ENCODE results near the gene LRRC4C. TPM values are rescaled to one million over a fixed set of nuclear protein-coding genes. Genes with fewer than 3 reads are reported as not detected.

LRRC4C gene
- polyA plus RNA-seq, 1 of the 3 experiments (the other 2 are of a cell fraction) = 0.16 TPM

DNA sequence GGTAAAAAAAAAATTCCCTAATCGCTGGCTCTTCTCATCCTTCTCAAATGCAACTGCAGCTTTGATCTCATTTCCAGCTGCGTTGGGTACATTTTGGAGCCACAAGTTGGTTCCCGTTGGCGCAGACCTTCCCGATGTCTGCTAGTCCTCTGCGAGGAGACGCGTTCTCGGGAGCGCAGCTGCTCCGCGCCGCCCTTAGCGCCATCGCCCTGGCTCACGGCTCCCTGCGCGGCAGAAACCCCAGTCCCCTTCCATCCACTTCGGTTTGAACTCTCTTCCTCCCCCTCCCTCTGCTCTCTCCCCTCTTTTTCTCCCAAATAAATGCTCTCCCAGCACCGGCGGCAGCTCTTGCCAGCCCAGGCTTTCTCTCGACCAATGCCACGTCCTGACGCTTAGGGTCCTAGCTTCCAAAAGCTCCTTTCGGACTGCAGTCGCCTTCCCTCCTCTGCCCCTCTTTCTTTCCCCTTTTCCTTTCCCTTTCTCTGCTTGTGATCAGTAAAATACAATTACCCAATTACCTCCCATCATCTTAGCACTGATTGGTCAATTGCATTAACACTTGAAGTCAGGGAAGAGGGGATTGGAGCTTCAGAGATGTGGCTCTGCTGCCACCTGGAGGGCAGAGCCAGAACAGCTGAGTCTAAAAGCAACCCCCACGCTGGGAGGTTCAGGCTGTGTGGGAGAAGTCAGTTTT lies 1165.7 kb downstream of the LRRC4C start:
- Histone ChIP-seq H3K4me1 (ENCODE audit: control insufficient read depth in 1 of 2, insufficient read depth in 2 of 2, low read depth in 1 of 2, low read length in 1 of 2) (peaks cover 7 to 9% of the 10 kb centered on the region in 2 experiments; a peak in 3 of 4 replicates), H3K4me3 (ENCODE audit: low read depth in 2 of 2, low read length in 1 of 2) (peak overlapping the region; percentile 58 to 97), H3F3A (replicated peaks; ENCODE audit: insufficient read depth) (no peaks in the 10 kb centered on the region), H2AFZ (ENCODE audit: low read depth) (peak overlapping the region; percentile 99), H3K9ac (peak overlapping the region; percentile 60; the same call in 1 of the 2 replicates), H3K79me2 (ENCODE audit: insufficient read depth) (no peaks in the 10 kb centered on the region), H3K27me3 (ENCODE audit: insufficient read depth) (no peaks in the 10 kb centered on the region), H3K9me2 (no peaks in the 10 kb centered on the region), H3K36me3 (replicated peaks in 1 of 2; ENCODE audit: control insufficient read depth in 1 of 2, insufficient read depth in 2 of 2, low read length in 1 of 2) (no peaks in the 10 kb centered on the region), H3K9me3 (no peaks in the 10 kb centered on the region), H3K4me2 (peak overlapping the region; percentile 89), H4K20me1 (ENCODE audit: insufficient read depth) (no peaks in the 10 kb centered on the region), H3K27ac (ENCODE audit: low read depth in 2 of 2, low read length in 1 of 2) (peak overlapping the region; percentile 49 to 51; a peak in 2 of 4 replicates)
- 4% methylated on average over 24 of the region's 27 CpGs for WGBS (ENCODE audit: low lambda C conversion rate)
- TF ChIP-seq CHD2 (IDR thresholded peaks at IDR 0.05; ENCODE audit: low read length, partially characterized antibody) (peak; percentile 68), SMC3 (IDR thresholded peaks at IDR 0.05; ENCODE audit: low read depth, low read length) (peak; percentile 93), FOSL2 (IDR thresholded peaks at IDR 0.05; ENCODE audit: borderline replicate concordance, low read depth) (no peak), POLR2AphosphoS5 (IDR thresholded peaks at IDR 0.05; ENCODE audit: low read depth, low read length) (no peak), GABPA (IDR thresholded peaks at IDR 0.05; ENCODE audit: low read depth) (no peak), FOXJ3 (CRISPR knock-in tag; IDR thresholded peaks at IDR 0.05) (no peak), RAD21 (IDR thresholded peaks at IDR 0.05; ENCODE audit: low read length) (peak; percentile 100), RCOR1 (IDR thresholded peaks at IDR 0.05; ENCODE audit: low read length) (peak; percentile 51; the same call in 1 of the 2 replicates), EP300 (IDR thresholded peaks at IDR 0.05; ENCODE audit: borderline replicate concordance in 1 of 2, low read depth in 1 of 2, low read length in 1 of 2) (no peak), MXI1 (IDR thresholded peaks at IDR 0.05; ENCODE audit: low read depth, low read length) (no peak), EZH2phosphoT487 (IDR thresholded peaks at IDR 0.05; ENCODE audit: borderline replicate concordance, low read depth) (no peak), TAF1 (IDR thresholded peaks at IDR 0.05; ENCODE audit: borderline replicate concordance, low read depth, low read length) (no peak), SIN3A (IDR thresholded peaks at IDR 0.05; ENCODE audit: borderline replicate concordance, low read depth, low read length) (no peak), NFIC (IDR thresholded peaks at IDR 0.05; ENCODE audit: borderline replicate concordance) (no peak), GATA2 (CRISPR knock-in tag; IDR thresholded peaks at IDR 0.05) (0 out of 2 replicates have a peak, but pooled peaks have one; percentile 24), ELF1 (IDR thresholded peaks at IDR 0.05) (no peak), RFX5 (IDR thresholded peaks at IDR 0.05; ENCODE audit: low read length) (peak; percentile 70)
- TF ChIP-seq, protein P1, sequence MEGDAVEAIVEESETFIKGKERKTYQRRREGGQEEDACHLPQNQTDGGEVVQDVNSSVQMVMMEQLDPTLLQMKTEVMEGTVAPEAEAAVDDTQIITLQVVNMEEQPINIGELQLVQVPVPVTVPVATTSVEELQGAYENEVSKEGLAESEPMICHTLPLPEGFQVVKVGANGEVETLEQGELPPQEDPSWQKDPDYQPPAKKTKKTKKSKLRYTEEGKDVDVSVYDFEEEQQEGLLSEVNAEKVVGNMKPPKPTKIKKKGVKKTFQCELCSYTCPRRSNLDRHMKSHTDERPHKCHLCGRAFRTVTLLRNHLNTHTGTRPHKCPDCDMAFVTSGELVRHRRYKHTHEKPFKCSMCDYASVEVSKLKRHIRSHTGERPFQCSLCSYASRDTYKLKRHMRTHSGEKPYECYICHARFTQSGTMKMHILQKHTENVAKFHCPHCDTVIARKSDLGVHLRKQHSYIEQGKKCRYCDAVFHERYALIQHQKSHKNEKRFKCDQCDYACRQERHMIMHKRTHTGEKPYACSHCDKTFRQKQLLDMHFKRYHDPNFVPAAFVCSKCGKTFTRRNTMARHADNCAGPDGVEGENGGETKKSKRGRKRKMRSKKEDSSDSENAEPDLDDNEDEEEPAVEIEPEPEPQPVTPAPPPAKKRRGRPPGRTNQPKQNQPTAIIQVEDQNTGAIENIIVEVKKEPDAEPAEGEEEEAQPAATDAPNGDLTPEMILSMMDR (IDR thresholded peaks at IDR 0.05) = peak; percentile 97
- TF ChIP-seq, protein P2, sequence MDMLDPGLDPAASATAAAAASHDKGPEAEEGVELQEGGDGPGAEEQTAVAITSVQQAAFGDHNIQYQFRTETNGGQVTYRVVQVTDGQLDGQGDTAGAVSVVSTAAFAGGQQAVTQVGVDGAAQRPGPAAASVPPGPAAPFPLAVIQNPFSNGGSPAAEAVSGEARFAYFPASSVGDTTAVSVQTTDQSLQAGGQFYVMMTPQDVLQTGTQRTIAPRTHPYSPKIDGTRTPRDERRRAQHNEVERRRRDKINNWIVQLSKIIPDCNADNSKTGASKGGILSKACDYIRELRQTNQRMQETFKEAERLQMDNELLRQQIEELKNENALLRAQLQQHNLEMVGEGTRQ (IDR thresholded peaks at IDR 0.05; ENCODE audit: borderline replicate concordance, low read depth, low read length) = no peak
- TF ChIP-seq, protein P3, sequence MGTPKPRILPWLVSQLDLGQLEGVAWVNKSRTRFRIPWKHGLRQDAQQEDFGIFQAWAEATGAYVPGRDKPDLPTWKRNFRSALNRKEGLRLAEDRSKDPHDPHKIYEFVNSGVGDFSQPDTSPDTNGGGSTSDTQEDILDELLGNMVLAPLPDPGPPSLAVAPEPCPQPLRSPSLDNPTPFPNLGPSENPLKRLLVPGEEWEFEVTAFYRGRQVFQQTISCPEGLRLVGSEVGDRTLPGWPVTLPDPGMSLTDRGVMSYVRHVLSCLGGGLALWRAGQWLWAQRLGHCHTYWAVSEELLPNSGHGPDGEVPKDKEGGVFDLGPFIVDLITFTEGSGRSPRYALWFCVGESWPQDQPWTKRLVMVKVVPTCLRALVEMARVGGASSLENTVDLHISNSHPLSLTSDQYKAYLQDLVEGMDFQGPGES (IDR thresholded peaks at IDR 0.05; ENCODE audit: low read depth, low read length) = no peak
- TF ChIP-seq, protein P4, sequence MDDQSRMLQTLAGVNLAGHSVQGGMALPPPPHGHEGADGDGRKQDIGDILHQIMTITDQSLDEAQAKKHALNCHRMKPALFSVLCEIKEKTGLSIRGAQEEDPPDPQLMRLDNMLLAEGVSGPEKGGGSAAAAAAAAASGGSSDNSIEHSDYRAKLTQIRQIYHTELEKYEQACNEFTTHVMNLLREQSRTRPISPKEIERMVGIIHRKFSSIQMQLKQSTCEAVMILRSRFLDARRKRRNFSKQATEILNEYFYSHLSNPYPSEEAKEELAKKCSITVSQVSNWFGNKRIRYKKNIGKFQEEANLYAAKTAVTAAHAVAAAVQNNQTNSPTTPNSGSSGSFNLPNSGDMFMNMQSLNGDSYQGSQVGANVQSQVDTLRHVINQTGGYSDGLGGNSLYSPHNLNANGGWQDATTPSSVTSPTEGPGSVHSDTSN (IDR thresholded peaks at IDR 0.05) = no peak
- TF ChIP-seq, protein P5, sequence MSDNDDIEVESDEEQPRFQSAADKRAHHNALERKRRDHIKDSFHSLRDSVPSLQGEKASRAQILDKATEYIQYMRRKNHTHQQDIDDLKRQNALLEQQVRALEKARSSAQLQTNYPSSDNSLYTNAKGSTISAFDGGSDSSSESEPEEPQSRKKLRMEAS (IDR thresholded peaks at IDR 0.05; ENCODE audit: low read depth) = 0 out of 2 replicates have a peak, but pooled peaks have one; percentile 6
- TF ChIP-seq, protein P6, sequence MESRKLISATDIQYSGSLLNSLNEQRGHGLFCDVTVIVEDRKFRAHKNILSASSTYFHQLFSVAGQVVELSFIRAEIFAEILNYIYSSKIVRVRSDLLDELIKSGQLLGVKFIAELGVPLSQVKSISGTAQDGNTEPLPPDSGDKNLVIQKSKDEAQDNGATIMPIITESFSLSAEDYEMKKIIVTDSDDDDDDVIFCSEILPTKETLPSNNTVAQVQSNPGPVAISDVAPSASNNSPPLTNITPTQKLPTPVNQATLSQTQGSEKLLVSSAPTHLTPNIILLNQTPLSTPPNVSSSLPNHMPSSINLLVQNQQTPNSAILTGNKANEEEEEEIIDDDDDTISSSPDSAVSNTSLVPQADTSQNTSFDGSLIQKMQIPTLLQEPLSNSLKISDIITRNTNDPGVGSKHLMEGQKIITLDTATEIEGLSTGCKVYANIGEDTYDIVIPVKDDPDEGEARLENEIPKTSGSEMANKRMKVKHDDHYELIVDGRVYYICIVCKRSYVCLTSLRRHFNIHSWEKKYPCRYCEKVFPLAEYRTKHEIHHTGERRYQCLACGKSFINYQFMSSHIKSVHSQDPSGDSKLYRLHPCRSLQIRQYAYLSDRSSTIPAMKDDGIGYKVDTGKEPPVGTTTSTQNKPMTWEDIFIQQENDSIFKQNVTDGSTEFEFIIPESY (IDR thresholded peaks at IDR 0.05; ENCODE audit: borderline replicate concordance, low read depth) = no peak
- ChIA-PET POLR2A (no interaction called here), CTCF (interaction anchor here (0.6 to 6.6 kb wide), 53 partner anchors 11 to 1502 kb away, joined by 3 to 107 read pairs (median 4); no protein-coding TSS in a partner anchor)
- peak; percentile 82 for DNase-seq

Measured in SK-N-SH (cell line).